Colonic mucosa (tissue), 4 donors: ENCODE measurements around the gene CES3. TPM values are rescaled to one million over a fixed set of nuclear protein-coding genes. Genes with fewer than 3 reads are reported as not detected.
A peak's percentile ranks its signal among the peaks of the same experiment; 100 is the strongest.

Experiments
- DNase-seq: peaks from one replicate; pipeline ENCODE4 v3.0.0-alpha.2; 2020
- H3K27ac ChIP-seq: fragments of 200-600 bp; one replicate; pipeline ENCODE4 v1.8.0; 2021
- H3K27me3 ChIP-seq: fragments of 200-600 bp; one replicate; pipeline ENCODE4 v1.8.0; 2021
- H3K36me3 ChIP-seq: fragments of 200-600 bp; one replicate; pipeline ENCODE4 v1.8.0; 2021
- H3K4me1 ChIP-seq: fragments of 200-600 bp; one replicate; pipeline ENCODE4 v1.8.0; 2021; ENCODE audit warnings: mild to moderate bottlenecking
- H3K4me3 ChIP-seq: fragments of 200-600 bp; one replicate; pipeline ENCODE4 v1.8.0; 2021
- H3K9ac ChIP-seq, 2 donors: one replicate each; pipeline ENCODE4 v1.7.0; 2013; ENCODE audit warnings: control low read depth in 2 of 2, low read depth in 2 of 2, low read length in 2 of 2
- H3K9me3 ChIP-seq: fragments of 200-600 bp; one replicate; pipeline ENCODE4 v1.8.0; 2021
- intact Hi-C: fragments of 100-400 bp; cut with DNase I; formaldehyde crosslinking; loops from one replicate; pipeline ENCODE4 v1.14.1; 2022
- total RNA-seq, 2 donors: library from RNA; stranded (reverse); fragmentation: NEBNext Ultra II Directional in 1 of 2; extraction: Animal tissue kit (Norgen Biotek cat#: 25700) in 1 of 2; gene quantifications; one replicate each; pipeline ENCODE4 v1.2.1, GENCODE V29; 2021
- TF ChIP-seq, protein P1 (sequence below): fragments of 200-600 bp; IDR thresholded peaks from one replicate; pipeline ENCODE4 v1.8.0; 2022; ENCODE audit warnings: antibody characterized with exemption, mild to moderate bottlenecking
- donor health status: healthy.
- donor health status: DM: no; HTN: no; CAD: no.
- donor health status: DM: no; HTN: no; CAD: no.

CES3 gene
- total RNA-seq, 2 donors from 2014 or later, result 136 to 169 TPM

DNA sequence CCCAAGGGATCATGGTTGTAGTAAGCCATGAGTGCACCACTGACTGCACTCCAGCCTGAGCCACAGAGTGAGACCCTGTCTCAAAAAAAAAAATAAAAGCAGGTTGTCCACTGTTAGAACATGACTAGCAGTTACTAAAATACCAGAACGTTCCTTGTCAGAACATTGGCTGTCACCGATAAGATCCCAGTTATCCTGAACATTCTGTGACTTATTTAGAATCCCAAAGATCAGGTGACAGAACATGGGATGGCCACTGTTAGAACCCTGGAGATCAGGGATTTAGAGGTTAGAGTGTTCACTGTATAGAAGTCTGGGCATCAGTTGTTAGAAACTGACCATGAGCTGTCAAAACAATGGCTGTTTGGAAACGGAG lies 35.9 kb downstream of the CES3 start:
- no peaks in the 10 kb centered on the region for H3K27me3 ChIP-seq
- TF ChIP-seq, protein P1, sequence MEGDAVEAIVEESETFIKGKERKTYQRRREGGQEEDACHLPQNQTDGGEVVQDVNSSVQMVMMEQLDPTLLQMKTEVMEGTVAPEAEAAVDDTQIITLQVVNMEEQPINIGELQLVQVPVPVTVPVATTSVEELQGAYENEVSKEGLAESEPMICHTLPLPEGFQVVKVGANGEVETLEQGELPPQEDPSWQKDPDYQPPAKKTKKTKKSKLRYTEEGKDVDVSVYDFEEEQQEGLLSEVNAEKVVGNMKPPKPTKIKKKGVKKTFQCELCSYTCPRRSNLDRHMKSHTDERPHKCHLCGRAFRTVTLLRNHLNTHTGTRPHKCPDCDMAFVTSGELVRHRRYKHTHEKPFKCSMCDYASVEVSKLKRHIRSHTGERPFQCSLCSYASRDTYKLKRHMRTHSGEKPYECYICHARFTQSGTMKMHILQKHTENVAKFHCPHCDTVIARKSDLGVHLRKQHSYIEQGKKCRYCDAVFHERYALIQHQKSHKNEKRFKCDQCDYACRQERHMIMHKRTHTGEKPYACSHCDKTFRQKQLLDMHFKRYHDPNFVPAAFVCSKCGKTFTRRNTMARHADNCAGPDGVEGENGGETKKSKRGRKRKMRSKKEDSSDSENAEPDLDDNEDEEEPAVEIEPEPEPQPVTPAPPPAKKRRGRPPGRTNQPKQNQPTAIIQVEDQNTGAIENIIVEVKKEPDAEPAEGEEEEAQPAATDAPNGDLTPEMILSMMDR, result no peak
- DNase-seq, result no peak
- no peak overlapping the region for H3K4me3 ChIP-seq
- H3K27ac ChIP-seq, result no peak overlapping the region
- H3K9ac ChIP-seq, result no peak overlapping the region
- H3K9me3 ChIP-seq, result no peaks in the 10 kb centered on the region
- no peaks in the 10 kb centered on the region for H3K36me3 ChIP-seq
- intact Hi-C loops, result no loop called here
- H3K4me1 ChIP-seq, result no peaks in the 10 kb centered on the region

DNA sequence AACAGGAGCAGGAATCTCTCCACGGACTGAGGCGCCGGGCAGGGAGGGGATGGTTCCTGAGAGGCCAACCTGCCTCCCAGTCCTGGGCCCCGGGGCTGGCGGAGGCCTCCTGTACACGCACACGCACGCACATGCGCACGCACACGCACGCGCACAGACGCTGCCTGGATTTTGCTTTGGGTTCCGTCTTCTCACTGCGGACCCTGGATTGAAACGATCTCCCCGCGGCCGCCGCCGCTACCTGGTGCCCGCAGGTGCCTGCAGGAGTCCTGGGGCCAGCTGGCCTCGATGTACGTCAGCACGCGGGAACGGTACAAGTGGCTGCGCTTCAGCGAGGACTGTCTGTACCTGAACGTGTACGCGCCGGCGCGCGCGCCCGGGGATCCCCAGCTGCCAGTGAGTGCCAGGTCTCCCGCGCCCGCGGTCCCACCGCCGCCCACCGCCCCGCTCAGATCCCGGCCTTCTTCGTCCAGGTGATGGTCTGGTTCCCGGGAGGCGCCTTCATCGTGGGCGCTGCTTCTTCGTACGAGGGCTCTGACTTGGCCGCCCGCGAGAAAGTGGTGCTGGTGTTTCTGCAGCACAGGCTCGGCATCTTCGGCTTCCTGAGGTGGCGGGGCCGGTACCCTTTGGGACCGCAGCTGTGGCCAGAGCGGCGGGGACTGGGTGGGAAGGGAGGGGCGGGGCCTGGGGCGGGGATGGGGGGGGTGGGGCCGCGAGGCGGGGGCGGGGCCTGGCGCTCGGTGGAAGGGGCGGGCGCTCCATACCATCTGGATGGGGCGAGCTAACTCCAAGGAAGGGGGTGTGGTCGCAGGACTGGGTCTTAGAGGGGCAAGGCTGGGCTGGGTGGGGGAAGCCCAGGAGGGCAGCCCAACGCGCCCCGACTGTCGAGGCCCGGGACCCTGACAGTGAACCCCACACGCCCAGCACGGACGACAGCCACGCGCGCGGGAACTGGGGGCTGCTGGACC lies 39.6 kb downstream of the CES3 start:
- DNase-seq, result peak; percentile 52

DNA sequence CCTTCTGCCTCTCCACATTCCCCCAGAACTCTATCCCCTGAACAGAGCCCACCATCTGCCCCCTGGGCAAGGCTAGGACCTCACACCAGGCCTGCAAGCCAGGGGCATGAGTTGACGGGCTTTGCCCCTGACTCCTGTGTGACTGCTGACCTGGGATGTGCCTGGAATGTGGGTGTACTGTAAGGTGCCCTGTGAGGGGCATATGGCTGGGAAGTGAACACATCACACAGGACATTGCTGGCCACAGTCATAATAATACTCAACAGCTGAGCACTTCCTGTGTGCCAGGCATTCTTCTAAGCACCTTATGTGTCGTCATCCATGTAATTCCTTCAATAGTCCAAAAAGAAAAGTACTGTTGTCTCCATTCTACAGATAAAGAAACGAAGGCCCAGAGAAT lies 40.7 kb downstream of the CES3 start:
- Histone ChIP-seq H3K36me3 (no peaks in the 10 kb centered on the region), H3K9me3 (no peaks in the 10 kb centered on the region), H3K4me1 (no peaks in the 10 kb centered on the region), H3K27me3 (no peaks in the 10 kb centered on the region), H3K4me3 (no peak overlapping the region), H3K9ac (no peak overlapping the region), H3K27ac (no peak overlapping the region)
- TF ChIP-seq, protein P1, result no peak
- intact Hi-C loops, result no loop called here
- no peak for DNase-seq

More for the DNA sequence above, 39.6 kb downstream of the CES3 start:
- Histone ChIP-seq H3K36me3 (no peaks in the 10 kb centered on the region), H3K9me3 (no peaks in the 10 kb centered on the region), H3K4me1 (no peaks in the 10 kb centered on the region), H3K4me3 (peak overlapping the region; percentile 48), H3K27me3 (no peaks in the 10 kb centered on the region), H3K27ac (no peak overlapping the region), H3K9ac (peak overlapping the region; percentile 8 to 20)
- TF ChIP-seq, protein P1, result no peak
- intact Hi-C loops, result no loop called here

DNA sequence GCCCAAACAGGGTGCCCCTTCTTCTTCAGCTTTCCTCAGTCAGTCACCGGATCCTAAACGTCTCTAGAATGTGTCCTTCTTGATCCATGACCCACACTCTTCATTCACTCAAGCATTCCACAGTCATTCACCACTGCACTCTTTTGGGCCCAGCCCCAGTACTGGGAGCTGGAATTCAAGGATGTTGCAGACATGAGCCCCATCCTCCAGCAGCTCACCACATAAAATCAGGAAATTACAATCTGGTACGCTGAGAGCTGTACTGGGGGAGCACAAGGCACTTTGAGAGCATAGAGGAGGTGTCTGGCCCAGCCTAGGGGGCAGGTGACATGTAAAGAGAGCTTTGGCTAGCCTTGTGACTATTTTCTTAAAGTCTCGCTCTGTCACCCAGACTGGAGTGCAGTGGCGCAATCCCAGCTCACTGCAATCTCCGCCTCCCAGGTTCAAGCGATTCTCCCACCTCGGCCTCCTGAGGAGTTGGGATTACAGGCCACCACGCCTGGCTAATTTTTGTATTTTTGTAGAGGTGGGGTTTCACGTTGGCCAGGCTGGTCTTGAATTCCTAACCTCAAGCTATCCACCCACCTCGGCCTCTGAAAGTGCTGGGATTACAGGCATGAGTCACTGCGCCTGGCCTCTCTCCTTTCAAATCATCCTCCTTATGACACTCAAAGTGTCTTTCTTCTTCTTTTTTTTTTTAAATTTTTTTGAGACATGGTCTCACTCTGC lies 46.0 kb downstream of the CES3 start:
- no peaks in the 10 kb centered on the region for H3K4me1 ChIP-seq
- intact Hi-C loops, result no loop called here
- TF ChIP-seq, protein P1, result no peak

DNA sequence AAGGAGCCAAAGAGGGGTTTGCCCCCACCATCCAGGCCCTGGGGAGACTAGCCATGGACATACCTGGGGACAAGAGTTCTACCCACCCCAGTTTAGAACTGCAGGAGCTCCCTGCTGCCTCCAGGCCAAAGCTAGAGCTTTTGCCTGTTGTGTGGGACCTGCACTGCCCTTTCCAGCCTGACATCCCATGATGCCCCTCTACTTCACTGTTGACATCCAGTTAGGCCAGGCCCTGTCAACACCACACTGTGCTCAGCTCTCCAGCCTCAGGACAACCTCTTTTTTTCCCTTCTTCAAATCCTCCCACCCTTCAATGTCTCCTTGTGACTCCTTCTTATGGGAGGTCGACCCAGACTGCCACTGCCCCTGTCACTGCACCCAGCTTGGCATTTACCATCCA lies 48.1 kb downstream of the CES3 start:
- Histone ChIP-seq H3K4me1 (peaks cover 4% of the 10 kb centered on the region), H3K27me3 (peaks cover 6% of the 10 kb centered on the region), H3K36me3 (no peaks in the 10 kb centered on the region), H3K9me3 (no peaks in the 10 kb centered on the region), H3K4me3 (no peak overlapping the region), H3K9ac (no peak overlapping the region), H3K27ac (no peak overlapping the region)
- intact Hi-C loops, result no loop called here
- TF ChIP-seq, protein P1, result no peak
- DNase-seq, result no peak

More for the DNA sequence above, 46.0 kb downstream of the CES3 start:
- H3K27me3 ChIP-seq, result no peaks in the 10 kb centered on the region
- H3K9ac ChIP-seq, result no peak overlapping the region
- H3K4me3 ChIP-seq, result no peak overlapping the region
- H3K36me3 ChIP-seq, result no peaks in the 10 kb centered on the region
- H3K9me3 ChIP-seq, result no peaks in the 10 kb centered on the region
- DNase-seq, result no peak
- H3K27ac ChIP-seq, result no peak overlapping the region
